DOHH2 (cell line): ENCODE data around the gene FBN1.

Experiments used
- H3F3A ChIP-seq: fragments of 200-600 bp; sonication (generic), shearing (Covaris generic); 2 replicates; pipeline ENCODE4 v1.6.0; 2016; ENCODE audit warnings: antibody characterized with exemption, mild to moderate bottlenecking; ENCODE audit not compliant: control insufficient read depth, insufficient read depth
- H3K27ac ChIP-seq: fragments of 200-600 bp; sonication (generic); 2 replicates; pipeline ENCODE4 v1.5.1; 2014; ENCODE audit warnings: low read depth, mild to moderate bottlenecking, low read length, moderate library complexity
- H3K27me3 ChIP-seq: fragments of 200-600 bp; sonication (generic); 2 replicates; pipeline ENCODE4 v1.6.1; 2014; ENCODE audit warnings: mild to moderate bottlenecking, low read length, mixed read lengths; ENCODE audit not compliant: control insufficient read depth
- H3K36me3 ChIP-seq: fragments of 200-600 bp; sonication (generic); 2 replicates; pipeline ENCODE4 v1.6.1; 2014; ENCODE audit warnings: mild to moderate bottlenecking, low read length, moderate library complexity, mixed read lengths; ENCODE audit not compliant: control insufficient read depth
- H3K4me1 ChIP-seq: fragments of 200-600 bp; sonication (generic); 2 replicates; pipeline ENCODE4 v1.6.1; 2014; ENCODE audit warnings: mild to moderate bottlenecking, low read length, mixed read lengths; ENCODE audit not compliant: control insufficient read depth
- H3K4me2 ChIP-seq: fragments of 200-600 bp; sonication (generic); 2 replicates; pipeline ENCODE4 v1.6.0; 2014; ENCODE audit warnings: mild to moderate bottlenecking, low read length, moderate library complexity
- H3K4me3 ChIP-seq: fragments of 200-600 bp; sonication (generic); 2 replicates; pipeline ENCODE4 v1.5.1; 2014; ENCODE audit warnings: mild to moderate bottlenecking, low read length, mixed read lengths
- H3K79me2 ChIP-seq: fragments of 200-600 bp; sonication (generic); 2 replicates; pipeline ENCODE4 v1.6.1; 2014; ENCODE audit warnings: mild to moderate bottlenecking, low read length, mixed read lengths; ENCODE audit not compliant: control insufficient read depth
- H3K9me2 ChIP-seq: fragments of 200-600 bp; sonication (generic); replicated peaks from 2 replicates; pipeline ENCODE4 v1.6.1; 2014; ENCODE audit warnings: mild to moderate bottlenecking, low read length, mixed read lengths; ENCODE audit not compliant: control insufficient read depth
- H3K9me3 ChIP-seq: fragments of 200-600 bp; sonication (generic); 2 replicates; pipeline ENCODE4 v1.6.1; 2014; ENCODE audit warnings: antibody characterized with exemption, low read length, mixed read lengths; ENCODE audit not compliant: control insufficient read depth, insufficient read depth
- H4K20me1 ChIP-seq: fragments of 200-600 bp; sonication (generic); 2 replicates; pipeline ENCODE4 v1.6.0; 2014; ENCODE audit warnings: low read depth, mild to moderate bottlenecking, antibody characterized with exemption, low read length, moderate library complexity; ENCODE audit not compliant: control insufficient read depth, insufficient read depth
- EZH2phosphoT487 ChIP-seq: fragments of 200-600 bp; sonication (generic); IDR thresholded peaks from 2 replicates; pipeline ENCODE4 v1.6.1; 2017; ENCODE audit warnings: borderline replicate concordance, mild to moderate bottlenecking, antibody characterized with exemption, low read length, moderate library complexity, mixed read lengths
- TF ChIP-seq, protein P1 (sequence below): fragments of 200-600 bp; sonication (generic); IDR thresholded peaks from one replicate; pipeline ENCODE4 v1.5.1; 2014; ENCODE audit warnings: antibody characterized with exemption, mild to moderate bottlenecking, low read depth, low read length; ENCODE audit not compliant: poor library complexity, severe bottlenecking

The FBN1 gene

DNA sequence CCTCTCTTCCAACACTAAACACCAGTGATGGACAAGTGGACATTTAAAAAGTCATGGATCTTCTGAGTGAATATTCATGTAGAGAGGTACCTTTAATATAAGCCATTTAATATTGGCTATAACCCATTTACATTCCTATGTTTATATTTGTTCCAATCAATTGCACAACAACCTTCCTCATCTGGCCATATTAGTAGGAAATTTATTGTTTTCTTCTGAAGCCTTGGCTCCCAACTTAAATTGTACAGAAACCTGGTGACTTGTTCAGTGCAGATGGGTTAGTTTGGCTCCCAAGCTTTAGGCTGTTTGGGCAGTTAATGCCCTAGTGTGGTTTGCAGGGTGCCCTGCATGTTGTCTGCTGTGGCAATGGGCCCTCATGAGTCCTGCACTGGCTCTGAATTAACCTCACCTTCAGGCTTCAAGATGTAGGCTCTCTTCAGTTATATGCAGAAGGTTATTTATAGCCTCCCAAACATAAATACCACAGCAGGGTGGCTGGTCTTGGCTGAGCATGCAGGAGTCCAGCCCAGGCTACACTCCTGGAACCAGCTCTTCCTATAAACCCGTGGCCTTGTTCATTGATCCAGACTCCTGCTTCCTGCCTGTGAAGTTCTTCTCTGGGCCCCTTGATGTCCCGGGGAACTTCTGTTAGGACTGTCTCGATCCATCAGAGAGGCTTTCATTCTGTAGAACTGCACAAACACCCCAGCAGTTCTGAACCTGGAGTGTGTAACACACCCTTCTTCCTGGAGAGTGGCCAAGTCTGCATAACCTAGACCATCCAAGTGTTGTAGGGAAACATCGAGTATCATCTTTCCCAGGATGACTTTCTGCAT, 257.3 kb downstream of the FBN1 start:
- Histone ChIP-seq H3K9me2 (no peaks in the 10 kb centered on the region), H3K4me3 (no peak overlapping the region), H3F3A (no peaks in the 10 kb centered on the region), H4K20me1 (no peaks in the 10 kb centered on the region), H3K36me3 (no peaks in the 10 kb centered on the region), H3K4me1 (no peaks in the 10 kb centered on the region), H3K9me3 (no peaks in the 10 kb centered on the region), H3K27me3 (no peaks in the 10 kb centered on the region), H3K4me2 (no peak overlapping the region), H3K79me2 (no peaks in the 10 kb centered on the region), H3K27ac (no peak overlapping the region)
- no peak for TF ChIP-seq EZH2phosphoT487
- TF ChIP-seq, protein P1, sequence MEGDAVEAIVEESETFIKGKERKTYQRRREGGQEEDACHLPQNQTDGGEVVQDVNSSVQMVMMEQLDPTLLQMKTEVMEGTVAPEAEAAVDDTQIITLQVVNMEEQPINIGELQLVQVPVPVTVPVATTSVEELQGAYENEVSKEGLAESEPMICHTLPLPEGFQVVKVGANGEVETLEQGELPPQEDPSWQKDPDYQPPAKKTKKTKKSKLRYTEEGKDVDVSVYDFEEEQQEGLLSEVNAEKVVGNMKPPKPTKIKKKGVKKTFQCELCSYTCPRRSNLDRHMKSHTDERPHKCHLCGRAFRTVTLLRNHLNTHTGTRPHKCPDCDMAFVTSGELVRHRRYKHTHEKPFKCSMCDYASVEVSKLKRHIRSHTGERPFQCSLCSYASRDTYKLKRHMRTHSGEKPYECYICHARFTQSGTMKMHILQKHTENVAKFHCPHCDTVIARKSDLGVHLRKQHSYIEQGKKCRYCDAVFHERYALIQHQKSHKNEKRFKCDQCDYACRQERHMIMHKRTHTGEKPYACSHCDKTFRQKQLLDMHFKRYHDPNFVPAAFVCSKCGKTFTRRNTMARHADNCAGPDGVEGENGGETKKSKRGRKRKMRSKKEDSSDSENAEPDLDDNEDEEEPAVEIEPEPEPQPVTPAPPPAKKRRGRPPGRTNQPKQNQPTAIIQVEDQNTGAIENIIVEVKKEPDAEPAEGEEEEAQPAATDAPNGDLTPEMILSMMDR, result no peak

DNA sequence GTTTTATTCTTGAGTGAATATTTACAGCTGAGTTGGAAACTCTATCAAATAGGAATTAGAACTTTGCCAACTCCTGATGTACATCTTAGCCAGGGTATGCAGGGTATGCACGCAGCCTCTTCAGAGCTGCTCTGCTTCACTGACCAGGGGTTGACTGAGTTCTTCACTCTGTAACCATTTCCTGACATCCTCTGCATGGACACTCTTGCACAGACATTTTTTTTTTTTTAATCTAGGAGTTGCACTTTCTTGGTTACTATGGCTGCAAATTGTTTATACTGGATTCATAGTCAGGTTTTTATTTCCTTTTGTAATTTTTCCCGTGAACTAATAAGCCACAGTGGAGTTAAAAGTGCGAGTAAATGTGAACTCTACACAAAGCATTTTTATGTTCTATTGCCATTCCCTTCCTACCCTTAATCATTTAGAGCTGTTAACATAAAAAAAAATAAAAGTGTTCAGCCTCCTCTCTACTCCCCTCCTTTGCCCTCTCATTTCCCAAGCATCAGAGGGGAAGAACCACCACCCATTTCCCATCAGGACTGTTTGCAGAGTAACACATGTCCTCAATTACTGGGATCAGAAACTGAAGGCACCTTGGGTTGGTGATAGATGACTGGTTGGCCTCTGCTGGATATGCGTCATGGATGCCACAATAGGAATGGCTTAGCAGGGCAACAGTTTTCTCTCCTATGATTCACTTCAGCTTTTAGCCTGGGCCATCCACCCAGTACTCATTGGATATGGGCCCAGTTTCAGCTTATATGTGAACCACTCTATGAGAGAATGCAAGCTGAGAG, 260.3 kb downstream of the FBN1 start:
- Histone ChIP-seq H3K9me2 (no peaks in the 10 kb centered on the region), H3K27ac (no peak overlapping the region), H3K79me2 (no peaks in the 10 kb centered on the region), H3K4me2 (no peak overlapping the region), H3K4me3 (no peak overlapping the region), H3K27me3 (no peaks in the 10 kb centered on the region), H3K9me3 (no peaks in the 10 kb centered on the region), H3K36me3 (no peaks in the 10 kb centered on the region), H3F3A (no peaks in the 10 kb centered on the region), H3K4me1 (peaks cover 5% of the 10 kb centered on the region), H4K20me1 (no peaks in the 10 kb centered on the region)
- no peak for TF ChIP-seq EZH2phosphoT487
- TF ChIP-seq, protein P1, result no peak

DNA sequence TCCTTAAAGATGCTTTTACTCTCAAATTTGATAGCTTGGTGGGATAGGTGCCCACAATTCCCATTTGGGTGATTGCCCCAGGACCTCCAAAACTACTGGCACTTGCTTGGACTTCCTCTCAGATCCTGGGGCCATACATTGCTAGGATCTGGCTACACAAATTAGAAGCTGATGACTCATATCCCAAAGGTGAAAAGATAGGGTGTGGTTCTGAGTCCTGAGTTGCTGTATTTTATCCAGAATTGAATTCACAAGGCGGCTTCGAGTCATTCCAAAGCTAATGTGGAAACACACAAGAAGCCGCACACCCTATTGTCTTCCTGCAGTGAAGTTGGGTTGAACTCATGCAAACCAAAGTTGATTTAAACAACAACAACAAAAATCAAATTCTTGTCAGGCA, 260.9 kb downstream of the FBN1 start:
- Histone ChIP-seq H3F3A (no peaks in the 10 kb centered on the region), H3K9me2 (no peaks in the 10 kb centered on the region), H3K36me3 (no peaks in the 10 kb centered on the region), H3K4me1 (peaks cover 5% of the 10 kb centered on the region), H3K9me3 (no peaks in the 10 kb centered on the region), H3K27me3 (no peaks in the 10 kb centered on the region), H4K20me1 (no peaks in the 10 kb centered on the region), H3K79me2 (no peaks in the 10 kb centered on the region), H3K4me3 (no peak overlapping the region), H3K27ac (no peak overlapping the region), H3K4me2 (no peak overlapping the region)
- TF ChIP-seq, protein P1, result no peak
- TF ChIP-seq EZH2phosphoT487, result no peak
